Fibroblast of mammary gland (primary cell): Measurements from ENCODE around the gene FAM222A.
A peak's percentile ranks its signal among the peaks of the same experiment; 100 is the strongest.

Experiments used
- DNase-seq: peaks from one replicate; pipeline ENCODE4 v3.0.0-alpha.2; 2010; ENCODE audit warnings: low read depth
- H3K4me3 ChIP-seq: 2 replicates; pipeline ENCODE4 v1.5.1; 2011; ENCODE audit warnings: low read depth, mild to moderate bottlenecking, low read length, moderate library complexity; ENCODE audit not compliant: control insufficient read depth
- TF ChIP-seq, protein P1 (sequence below): conservative IDR thresholded peaks from 2 replicates; pipeline ENCODE4 v1.5.1; 2011; ENCODE audit warnings: low read depth, low read length, inconsistent platforms; ENCODE audit not compliant: control insufficient read depth, insufficient read depth

FAM222A gene

DNA sequence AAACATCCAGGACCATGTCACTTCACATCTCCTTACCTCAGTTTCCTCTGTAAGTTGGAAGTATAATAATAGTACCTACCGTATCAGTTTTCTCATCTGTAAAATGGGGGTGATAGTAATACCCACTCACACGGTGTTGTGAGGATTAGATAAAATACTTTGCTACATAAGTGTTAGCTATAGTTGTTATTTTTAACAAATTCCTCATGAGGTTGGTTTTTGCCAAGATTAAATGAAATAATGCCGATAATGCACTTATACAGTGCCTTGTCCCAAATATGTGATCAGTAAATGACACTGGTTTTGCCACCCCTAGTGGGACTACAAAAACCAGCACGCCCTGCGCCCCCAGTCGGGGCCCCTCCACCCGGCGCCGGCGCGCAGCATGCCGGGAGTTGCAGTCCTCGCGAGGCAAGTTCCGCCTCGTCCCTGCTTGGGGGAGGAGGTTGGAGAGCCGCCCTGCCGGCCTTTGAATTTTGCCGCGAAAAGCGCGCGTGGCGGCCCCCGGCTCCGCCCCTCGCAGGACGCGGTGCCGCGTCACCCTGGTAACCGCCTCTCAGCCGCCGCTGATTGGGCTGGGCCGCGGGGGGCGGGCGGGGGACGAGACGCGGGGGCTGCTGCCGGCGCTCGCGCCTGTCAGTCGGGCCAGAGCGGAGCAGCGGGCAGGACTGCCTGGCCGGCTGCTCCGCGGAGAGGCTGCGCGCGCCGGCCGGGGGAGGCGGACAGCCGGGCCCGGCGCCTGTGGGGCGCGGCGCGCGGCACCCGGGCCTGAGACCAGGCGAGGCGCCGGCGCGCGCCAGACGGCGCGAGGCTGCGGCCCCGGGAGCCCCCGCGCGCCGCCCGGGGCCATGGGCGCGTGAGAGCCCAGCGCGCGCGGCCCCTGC lies at the start of gene FAM222A:
Gene FAM222A (plus strand): TSS at position 639 of the 884 bp plus-strand sequence. CDS start 30,322 bp downstream, outside the sequence.
- peak within 1 kb of the TSS; percentile 39 for H3K4me3 ChIP-seq
- peak; percentile 89 for DNase-seq
- TF ChIP-seq, protein P1, sequence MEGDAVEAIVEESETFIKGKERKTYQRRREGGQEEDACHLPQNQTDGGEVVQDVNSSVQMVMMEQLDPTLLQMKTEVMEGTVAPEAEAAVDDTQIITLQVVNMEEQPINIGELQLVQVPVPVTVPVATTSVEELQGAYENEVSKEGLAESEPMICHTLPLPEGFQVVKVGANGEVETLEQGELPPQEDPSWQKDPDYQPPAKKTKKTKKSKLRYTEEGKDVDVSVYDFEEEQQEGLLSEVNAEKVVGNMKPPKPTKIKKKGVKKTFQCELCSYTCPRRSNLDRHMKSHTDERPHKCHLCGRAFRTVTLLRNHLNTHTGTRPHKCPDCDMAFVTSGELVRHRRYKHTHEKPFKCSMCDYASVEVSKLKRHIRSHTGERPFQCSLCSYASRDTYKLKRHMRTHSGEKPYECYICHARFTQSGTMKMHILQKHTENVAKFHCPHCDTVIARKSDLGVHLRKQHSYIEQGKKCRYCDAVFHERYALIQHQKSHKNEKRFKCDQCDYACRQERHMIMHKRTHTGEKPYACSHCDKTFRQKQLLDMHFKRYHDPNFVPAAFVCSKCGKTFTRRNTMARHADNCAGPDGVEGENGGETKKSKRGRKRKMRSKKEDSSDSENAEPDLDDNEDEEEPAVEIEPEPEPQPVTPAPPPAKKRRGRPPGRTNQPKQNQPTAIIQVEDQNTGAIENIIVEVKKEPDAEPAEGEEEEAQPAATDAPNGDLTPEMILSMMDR = no peak

DNA sequence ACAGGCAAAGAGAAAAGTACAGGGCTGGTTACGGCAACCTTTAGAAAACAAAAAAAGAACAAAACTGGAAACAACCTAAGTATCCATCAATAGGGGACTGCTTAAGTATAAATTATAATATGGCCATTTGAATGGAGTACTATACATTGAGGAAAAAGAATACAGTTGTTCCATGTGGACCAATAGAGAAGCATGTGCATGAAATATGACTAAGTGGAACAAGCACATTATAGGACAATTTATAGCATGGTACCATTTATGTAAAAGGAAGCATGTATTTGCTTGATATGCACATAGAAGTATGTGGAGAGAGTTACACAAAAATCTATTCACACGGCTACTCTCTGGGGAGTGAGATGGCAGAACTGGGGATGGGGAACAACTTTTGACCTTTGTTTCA lies 49.2 kb upstream of the FAM222A start:
- DNase-seq = no peak
- H3K4me3 ChIP-seq = no peak overlapping the region
- TF ChIP-seq, protein P1 = no peak

DNA sequence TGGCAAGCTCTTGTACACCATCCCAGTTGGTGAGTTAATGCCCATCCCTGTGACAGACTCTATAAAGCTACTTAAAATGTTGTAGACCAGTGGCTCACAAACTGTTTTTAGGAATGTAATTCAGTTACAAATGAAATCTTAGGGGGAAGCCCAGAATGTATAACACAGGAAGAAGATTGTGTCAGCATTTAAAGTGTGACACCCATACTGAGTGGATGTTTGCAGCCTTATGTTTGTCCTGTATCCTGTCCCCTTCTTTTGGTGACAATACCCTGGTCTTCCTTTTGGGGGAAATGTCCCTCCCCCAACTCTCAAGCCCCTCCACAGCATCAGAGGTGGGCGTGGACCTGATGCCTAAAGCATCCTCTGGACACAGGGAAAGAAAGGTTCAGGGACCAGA lies 47.6 kb upstream of the FAM222A start:
- DNase-seq = no peak
- no peak overlapping the region for H3K4me3 ChIP-seq
- TF ChIP-seq, protein P1 = no peak

DNA sequence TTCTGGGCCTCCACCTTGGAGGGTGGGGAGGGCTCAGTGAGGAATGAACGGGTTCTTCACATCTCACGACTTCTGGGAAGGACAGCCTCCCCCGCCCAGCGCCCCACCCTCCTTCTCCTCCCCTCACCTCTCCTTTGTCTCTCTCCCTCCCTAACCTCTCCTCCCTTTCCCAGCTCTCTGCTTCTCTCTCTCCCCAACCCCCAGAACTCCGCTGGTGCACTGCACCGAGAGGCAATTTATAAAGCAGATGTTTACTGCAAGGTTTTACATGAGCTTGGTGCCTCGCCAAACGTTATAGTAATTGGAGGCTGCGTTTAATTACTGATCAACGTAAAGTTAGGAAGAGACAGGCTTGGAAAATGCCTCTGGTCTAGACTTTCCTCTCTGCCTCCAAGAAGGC lies 42.9 kb upstream of the FAM222A start:
- TF ChIP-seq, protein P1 = no peak
- DNase-seq = no peak
- no peak overlapping the region for H3K4me3 ChIP-seq

DNA sequence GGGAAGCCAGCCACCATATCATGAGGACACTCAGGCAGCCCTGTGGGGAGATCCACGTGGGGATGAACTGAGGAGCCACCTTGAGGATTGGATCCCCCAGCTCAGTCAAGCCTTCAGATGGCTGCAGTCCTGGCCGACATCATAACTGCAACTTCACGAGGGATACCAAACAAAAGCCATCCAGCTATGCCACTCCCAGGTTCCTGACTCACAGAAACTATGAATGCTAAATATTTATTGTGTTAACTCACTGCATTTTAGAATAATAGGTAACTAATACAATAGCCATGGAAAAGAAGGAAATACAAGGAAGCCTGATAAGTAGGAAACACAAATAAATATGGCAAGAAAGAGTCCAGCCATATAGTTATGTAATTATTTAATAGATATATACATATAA lies 42.1 kb upstream of the FAM222A start:
- no peak overlapping the region for H3K4me3 ChIP-seq
- no peak for DNase-seq
- TF ChIP-seq, protein P1 = no peak

DNA sequence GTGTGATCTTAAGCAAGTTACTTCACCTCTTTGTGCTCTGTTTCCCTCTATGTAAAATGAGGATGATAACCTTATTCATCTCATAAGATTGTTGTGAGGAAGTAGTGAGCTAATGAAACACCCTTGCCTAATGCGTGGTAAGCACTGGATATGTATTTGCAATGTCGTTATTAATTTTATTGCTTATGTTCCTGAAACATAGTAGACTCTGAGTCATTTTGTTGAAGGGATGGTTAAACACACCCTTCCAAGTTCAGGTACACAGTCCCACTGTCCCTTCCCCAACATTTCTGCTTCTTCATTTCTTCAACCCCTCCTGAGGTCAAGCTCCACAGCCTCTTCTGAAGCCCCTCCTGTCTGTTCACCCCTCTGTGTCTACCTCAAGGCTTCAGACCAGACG lies 40.2 kb upstream of the FAM222A start:
- TF ChIP-seq, protein P1 = no peak
- no peak overlapping the region for H3K4me3 ChIP-seq
- no peak for DNase-seq
